ENCODE data around the gene HS3ST3A1. TPM values are rescaled to one million over a fixed set of nuclear protein-coding genes. Genes with fewer than 3 reads are reported as not detected.
A peak's percentile ranks its signal among the peaks of the same experiment; 100 is the strongest.

Gene HS3ST3A1
- total and polyA plus RNA-seq, 2 of the 4 experiments (the other 2 are of a cell fraction), result 8.8 to 9.0 TPM

DNA sequence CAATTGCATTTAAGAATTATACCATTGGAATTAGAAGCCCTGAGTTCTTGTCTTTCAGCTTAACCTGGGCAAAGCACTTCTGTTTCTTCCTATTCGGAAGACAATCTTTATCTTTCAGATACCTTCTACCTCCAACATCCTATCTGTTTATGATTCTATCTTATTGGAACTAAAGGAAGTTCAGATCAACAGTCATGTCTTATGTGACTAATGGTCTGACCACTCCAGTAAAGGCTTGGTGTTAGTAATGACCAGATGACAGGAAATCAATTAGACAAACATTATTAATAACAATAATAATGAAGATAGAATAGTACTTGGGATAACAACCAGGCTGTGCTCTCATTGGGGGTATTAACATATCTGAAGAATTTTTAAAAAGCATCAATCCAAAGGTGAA lies 11.3 kb downstream of the HS3ST3A1 start:
- Histone ChIP-seq H3K14ac (replicated peaks; ENCODE audit: low read depth, low read length) (peak overlapping the region; percentile 81; the same call in 1 of the 2 replicates), H2BK20ac (ENCODE audit: low read depth, low read length) (peak overlapping the region; percentile 87; the same call in 1 of the 2 replicates), H3K27ac (ENCODE audit: insufficient read depth, low read length) (peak overlapping the region; percentile 3; the same call in 1 of the 2 replicates), H4K5ac (ENCODE audit: low read depth, low read length) (peak overlapping the region; percentile 20; the same call in 1 of the 2 replicates), H3K79me1 (ENCODE audit: low read depth in 1 of 2, low read length in 2 of 2) (peaks cover 20 to 63% of the 10 kb centered on the region in 2 experiments), H3K36me3 (ENCODE audit: control insufficient read depth, insufficient read depth, low read length) (no peaks in the 10 kb centered on the region), H3K27me3 (ENCODE audit: control insufficient read depth, insufficient read depth, low read length) (no peaks in the 10 kb centered on the region), H2AFZ (replicated peaks; ENCODE audit: low read length, poor library complexity) (no peak overlapping the region), H3K4me2 (ENCODE audit: low read depth, low read length) (peak overlapping the region; percentile 16; the same call in 1 of the 2 replicates), H3K56ac (ENCODE audit: extremely low read depth, insufficient read depth, low read length) (no peak overlapping the region), H3K18ac (ENCODE audit: low read depth, low read length) (peak overlapping the region; percentile 20; the same call in 1 of the 2 replicates), H3K4me3 (ENCODE audit: insufficient read depth, low read depth, low read length) (no peak overlapping the region), H2BK15ac (ENCODE audit: low read depth, low read length) (peak overlapping the region; percentile 62; the same call in 1 of the 3 replicates), H3K23ac (ENCODE audit: low read depth, low read length) (peak overlapping the region; percentile 91; the same call in 1 of the 2 replicates), H2BK5ac (ENCODE audit: low read depth, low read length, poor library complexity, severe bottlenecking) (peak overlapping the region; percentile 41), H4K8ac (ENCODE audit: low read depth in 2 of 2, low read length in 2 of 2) (peak overlapping the region in 1 of 2 experiments; percentile 86; a peak in 2 of 4 replicates), H4K20me1 (ENCODE audit: insufficient read depth, low read length) (no peaks in the 10 kb centered on the region), H2BK120ac (ENCODE audit: low read depth, low read length) (peak overlapping the region; percentile 83), H4K91ac (ENCODE audit: insufficient read depth, low read depth, low read length) (0 out of 2 replicates have a peak overlapping the region, but pooled peaks have one; percentile 81), H3K4me1 (ENCODE audit: control insufficient read depth, insufficient read depth, low read length) (peaks cover 27% of the 10 kb centered on the region), H3K9me1 (ENCODE audit: insufficient read depth, low read length) (peaks cover 14% of the 10 kb centered on the region; the same call in 1 of the 2 replicates), H3K9me3 (ENCODE audit: control insufficient read depth, insufficient read depth, low read length) (no peaks in the 10 kb centered on the region), H3K9ac (ENCODE audit: low read depth, low read length) (no peak overlapping the region), H2AK5ac (ENCODE audit: low read depth, low read length) (no peak overlapping the region), H3K4ac (ENCODE audit: low read depth, low read length) (peak overlapping the region; percentile 83; the same call in 1 of the 2 replicates), H2AK9ac (replicated peaks; ENCODE audit: low read depth, low read length, poor library complexity) (no peak overlapping the region)
- DNase-seq, result peak; percentile 22
- CTCF ChIA-PET, result interaction anchor here (0.6 to 0.7 kb wide), 2 partner anchors 256 to 1658 kb away, joined by 4 read pairs; no protein-coding TSS in a partner anchor
- no CpG with 5 or more reads among the region's 1 CpG for WGBS, 2 experiments (ENCODE audit: extremely low coverage in 2 of 2, insufficient read length in 1 of 2)
- TF ChIP-seq RAD21 (IDR thresholded peaks at IDR 0.05; ENCODE audit: low read length), result no peak
- no peak for TF ChIP-seq RCOR1 (IDR thresholded peaks at IDR 0.05; ENCODE audit: insufficient replicate concordance, low read length)
- TF ChIP-seq RFX5 (IDR thresholded peaks at IDR 0.05; ENCODE audit: low read depth, low read length), result no peak
- TF ChIP-seq CEBPB (IDR thresholded peaks at IDR 0.05; ENCODE audit: low read depth, low read length), result no peak
- TF ChIP-seq, protein P1, sequence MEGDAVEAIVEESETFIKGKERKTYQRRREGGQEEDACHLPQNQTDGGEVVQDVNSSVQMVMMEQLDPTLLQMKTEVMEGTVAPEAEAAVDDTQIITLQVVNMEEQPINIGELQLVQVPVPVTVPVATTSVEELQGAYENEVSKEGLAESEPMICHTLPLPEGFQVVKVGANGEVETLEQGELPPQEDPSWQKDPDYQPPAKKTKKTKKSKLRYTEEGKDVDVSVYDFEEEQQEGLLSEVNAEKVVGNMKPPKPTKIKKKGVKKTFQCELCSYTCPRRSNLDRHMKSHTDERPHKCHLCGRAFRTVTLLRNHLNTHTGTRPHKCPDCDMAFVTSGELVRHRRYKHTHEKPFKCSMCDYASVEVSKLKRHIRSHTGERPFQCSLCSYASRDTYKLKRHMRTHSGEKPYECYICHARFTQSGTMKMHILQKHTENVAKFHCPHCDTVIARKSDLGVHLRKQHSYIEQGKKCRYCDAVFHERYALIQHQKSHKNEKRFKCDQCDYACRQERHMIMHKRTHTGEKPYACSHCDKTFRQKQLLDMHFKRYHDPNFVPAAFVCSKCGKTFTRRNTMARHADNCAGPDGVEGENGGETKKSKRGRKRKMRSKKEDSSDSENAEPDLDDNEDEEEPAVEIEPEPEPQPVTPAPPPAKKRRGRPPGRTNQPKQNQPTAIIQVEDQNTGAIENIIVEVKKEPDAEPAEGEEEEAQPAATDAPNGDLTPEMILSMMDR (conservative IDR thresholded peaks at IDR 0.05; ENCODE audit: low read depth, low read length), result no peak
- TF ChIP-seq FOS (IDR thresholded peaks at IDR 0.05; ENCODE audit: low read depth, low read length), result no peak
- TF ChIP-seq MAFK (IDR thresholded peaks at IDR 0.05; ENCODE audit: low read depth, low read length), result no peak
- TF ChIP-seq CHD1 (IDR thresholded peaks at IDR 0.05; ENCODE audit: low read depth, low read length), result no peak
- no peak for TF ChIP-seq POLR2A (IDR thresholded peaks at IDR 0.05; ENCODE audit: low read depth, low read length)
- TF ChIP-seq, protein P2, sequence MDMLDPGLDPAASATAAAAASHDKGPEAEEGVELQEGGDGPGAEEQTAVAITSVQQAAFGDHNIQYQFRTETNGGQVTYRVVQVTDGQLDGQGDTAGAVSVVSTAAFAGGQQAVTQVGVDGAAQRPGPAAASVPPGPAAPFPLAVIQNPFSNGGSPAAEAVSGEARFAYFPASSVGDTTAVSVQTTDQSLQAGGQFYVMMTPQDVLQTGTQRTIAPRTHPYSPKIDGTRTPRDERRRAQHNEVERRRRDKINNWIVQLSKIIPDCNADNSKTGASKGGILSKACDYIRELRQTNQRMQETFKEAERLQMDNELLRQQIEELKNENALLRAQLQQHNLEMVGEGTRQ (IDR thresholded peaks at IDR 0.05; ENCODE audit: low read depth, low read length), result no peak
- TF ChIP-seq MXI1 (IDR thresholded peaks at IDR 0.05; ENCODE audit: borderline replicate concordance, low read depth, low read length), result no peak
- POLR2A ChIA-PET (ENCODE audit: unreplicated experiment), result interaction anchor here (0.6 kb wide), 1 partner anchor 547 kb away, joined by 8 read pairs; no protein-coding TSS in a partner anchor
- intact Hi-C loops (cut with micrococcal nuclease) (loop anchor here (10.0 kb wide), 1 partner anchor 1214 kb away; no protein-coding TSS in a partner anchor), in situ Hi-C loops (cut with MboI; ENCODE audit: low sequenced_read_pairs) (loop anchor here (5.0 to 10.0 kb wide), 3 partner anchors 248 to 1334 kb away; partner anchors contain the start of gene HS3ST3B1), dilution Hi-C loops (cut with HindIII; ENCODE audit: low sequenced_read_pairs, unreplicated experiment) (no loop called here)
- ATAC-seq (ENCODE audit: low read depth), result no peak
- BruUV-seq (replicated peaks), result no TSS peak
